ENCODE results near the gene PDCD2L. TPM values are rescaled to one million over a fixed set of nuclear protein-coding genes. Genes with fewer than 3 reads are reported as not detected.

The PDCD2L gene
- total and polyA plus RNA-seq, 2 of the 8 experiments (the other 6 are each of a cell fraction or from before 2014, with no cell fraction given) = 51.5 to 78.1 TPM

DNA sequence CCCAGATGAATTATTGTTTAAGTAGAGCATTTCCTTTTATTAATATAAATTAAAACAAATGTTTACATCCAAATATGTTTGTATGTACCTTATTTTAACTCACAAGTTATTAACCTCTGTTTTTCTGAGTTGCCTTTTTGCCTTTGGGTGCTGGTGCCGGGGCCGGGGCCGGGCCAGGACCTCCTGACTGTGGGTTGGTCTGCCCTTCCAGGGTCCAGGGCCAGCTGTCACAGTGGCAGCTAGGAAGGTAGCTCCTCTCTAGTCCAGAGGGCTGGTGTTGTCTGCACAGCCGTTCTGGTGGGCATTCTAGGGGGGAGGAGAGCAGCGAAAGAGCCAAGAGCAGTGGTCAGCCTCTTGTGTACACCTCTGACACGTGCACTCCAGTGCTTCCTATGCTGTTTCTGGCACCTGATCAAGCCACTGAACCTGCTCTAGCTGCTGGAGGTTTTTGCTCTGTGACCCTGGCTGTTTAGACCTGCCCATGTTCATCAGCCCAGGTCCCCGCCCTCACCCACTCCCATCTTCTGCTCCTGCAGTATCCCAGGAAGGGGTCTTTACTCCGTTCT, 22.0 kb downstream of the PDCD2L start (continued):
- TF ChIP-seq SP1 (IDR thresholded peaks at IDR 0.05; ENCODE audit: low read depth, low read length) = no peak
- no peak for TF ChIP-seq CHD1 (IDR thresholded peaks at IDR 0.05; ENCODE audit: low read depth, low read length)
- no peak for TF ChIP-seq E2F6 (IDR thresholded peaks at IDR 0.05)
- TF ChIP-seq, protein P1, sequence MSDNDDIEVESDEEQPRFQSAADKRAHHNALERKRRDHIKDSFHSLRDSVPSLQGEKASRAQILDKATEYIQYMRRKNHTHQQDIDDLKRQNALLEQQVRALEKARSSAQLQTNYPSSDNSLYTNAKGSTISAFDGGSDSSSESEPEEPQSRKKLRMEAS (IDR thresholded peaks at IDR 0.05) = no peak
